ENCODE measurements around the gene SNX8. TPM values are rescaled to one million over a fixed set of nuclear protein-coding genes. Genes with fewer than 3 reads are reported as not detected.

The SNX8 gene
- total and polyA plus RNA-seq, 2 of the 13 experiments (the other 11 are each of a cell fraction or from before 2014, with no cell fraction given) = 20.6 to 45.2 TPM

DNA sequence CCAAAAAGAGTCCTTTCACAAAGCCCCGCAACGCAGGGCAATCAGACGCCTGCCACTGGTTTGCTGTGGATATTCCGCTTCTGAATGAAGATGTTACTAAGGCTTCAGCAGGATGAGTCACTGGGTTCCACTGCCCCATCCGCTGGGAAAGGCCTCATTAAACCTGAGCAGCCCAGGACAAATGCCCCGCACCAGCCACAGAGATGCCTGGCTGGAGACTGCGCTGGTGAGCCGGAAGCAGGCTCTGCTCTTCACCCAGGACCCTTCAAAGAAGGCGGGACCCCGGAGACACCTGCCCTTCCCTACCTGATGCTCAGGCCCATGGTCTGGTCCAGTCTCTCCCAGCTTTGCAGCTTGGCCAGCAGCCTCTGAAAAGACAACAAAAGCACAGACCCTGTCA lies 101.3 kb downstream of the SNX8 start:
- Histone ChIP-seq H3K4me3 (replicated peaks in 1 of 3; ENCODE audit: insufficient read depth in 1 of 3, low read depth in 2 of 3, low read length in 3 of 3) (no peak overlapping the region), H2AFZ (ENCODE audit: low read length) (no peak overlapping the region), H3K9me3 (ENCODE audit: low read length) (no peaks in the 10 kb centered on the region), H3K4me1 (ENCODE audit: insufficient read depth, low read length) (no peaks in the 10 kb centered on the region), H3K27me3 (ENCODE audit: control insufficient read depth in 1 of 2, insufficient read depth in 2 of 2, low read length in 2 of 2) (no peaks in the 10 kb centered on the region), H4K20me1 (ENCODE audit: insufficient read depth, low read length) (no peaks in the 10 kb centered on the region), H3K9ac (ENCODE audit: insufficient read depth, low read depth, low read length) (no peak overlapping the region), H3K27ac (ENCODE audit: extremely low read length, insufficient read depth, low read length) (no peak overlapping the region), H3K36me3 (replicated peaks in 1 of 2; ENCODE audit: control insufficient read depth in 1 of 2, insufficient read depth in 2 of 2, low read length in 2 of 2) (peaks cover 34 to 91% of the 10 kb centered on the region in 2 experiments; a peak in 4 of 5 replicates), H3K79me2 (ENCODE audit: insufficient read depth, low read length) (no peaks in the 10 kb centered on the region), H3K4me2 (ENCODE audit: low read depth, low read length) (no peak overlapping the region)
- BruUV-seq (replicated peaks) = no TSS peak
- in situ Hi-C loops (cut with HindIII; ENCODE audit: extremely low pct_ligation_motif_present, low pct_unique_long_range_greater_than_20kb) = loop anchor here (10.0 to 25.0 kb wide), 2 partner anchors 418 to 626 kb away; no protein-coding TSS in a partner anchor
- FAIRE-seq = no peak
- TF ChIP-seq ZNF446 (CRISPR knock-in tag; IDR thresholded peaks at IDR 0.05) = no peak
- TF ChIP-seq BCL6 (CRISPR knock-in tag; IDR thresholded peaks at IDR 0.05) = no peak
- TF ChIP-seq, protein P1, sequence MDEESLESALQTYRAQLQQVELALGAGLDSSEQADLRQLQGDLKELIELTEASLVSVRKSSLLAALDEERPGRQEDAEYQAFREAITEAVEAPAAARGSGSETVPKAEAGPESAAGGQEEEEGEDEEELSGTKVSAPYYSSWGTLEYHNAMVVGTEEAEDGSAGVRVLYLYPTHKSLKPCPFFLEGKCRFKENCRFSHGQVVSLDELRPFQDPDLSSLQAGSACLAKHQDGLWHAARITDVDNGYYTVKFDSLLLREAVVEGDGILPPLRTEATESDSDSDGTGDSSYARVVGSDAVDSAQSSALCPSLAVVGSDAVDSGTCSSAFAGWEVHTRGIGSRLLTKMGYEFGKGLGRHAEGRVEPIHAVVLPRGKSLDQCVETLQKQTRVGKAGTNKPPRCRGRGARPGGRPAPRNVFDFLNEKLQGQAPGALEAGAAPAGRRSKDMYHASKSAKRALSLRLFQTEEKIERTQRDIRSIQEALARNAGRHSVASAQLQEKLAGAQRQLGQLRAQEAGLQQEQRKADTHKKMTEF (CRISPR knock-in tag; IDR thresholded peaks at IDR 0.05) = no peak
- TF ChIP-seq, protein P2, sequence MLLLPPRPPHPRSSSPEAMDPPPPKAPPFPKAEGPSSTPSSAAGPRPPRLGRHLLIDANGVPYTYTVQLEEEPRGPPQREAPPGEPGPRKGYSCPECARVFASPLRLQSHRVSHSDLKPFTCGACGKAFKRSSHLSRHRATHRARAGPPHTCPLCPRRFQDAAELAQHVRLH (CRISPR knock-in tag; IDR thresholded peaks at IDR 0.05; ENCODE audit: borderline replicate concordance, low read depth) = no peak
- TF ChIP-seq HNRNPH1 (optimal IDR thresholded peaks at IDR 0.05; ENCODE audit: low read depth, low read length) = no peak
- TF ChIP-seq ZNF253 (CRISPR knock-in tag; IDR thresholded peaks at IDR 0.05; ENCODE audit: borderline replicate concordance) = no peak
- no peak for TF ChIP-seq ZNF775 (CRISPR knock-in tag; IDR thresholded peaks at IDR 0.05; ENCODE audit: borderline replicate concordance)
- over 99% methylated on average over 8 of the region's 10 CpGs for WGBS (ENCODE audit: low lambda C conversion rate)
- CTCF ChIA-PET (ENCODE audit: low intra/inter-chr PET ratio, low total read pairs) = no interaction called here
- intact Hi-C loops (cut with micrococcal nuclease; ENCODE audit: unreplicated experiment) = no loop called here
- no peak for DNase-seq (ENCODE audit: low spot score)
- no peak for ATAC-seq
- POLR2A ChIA-PET = no interaction called here

DNA sequence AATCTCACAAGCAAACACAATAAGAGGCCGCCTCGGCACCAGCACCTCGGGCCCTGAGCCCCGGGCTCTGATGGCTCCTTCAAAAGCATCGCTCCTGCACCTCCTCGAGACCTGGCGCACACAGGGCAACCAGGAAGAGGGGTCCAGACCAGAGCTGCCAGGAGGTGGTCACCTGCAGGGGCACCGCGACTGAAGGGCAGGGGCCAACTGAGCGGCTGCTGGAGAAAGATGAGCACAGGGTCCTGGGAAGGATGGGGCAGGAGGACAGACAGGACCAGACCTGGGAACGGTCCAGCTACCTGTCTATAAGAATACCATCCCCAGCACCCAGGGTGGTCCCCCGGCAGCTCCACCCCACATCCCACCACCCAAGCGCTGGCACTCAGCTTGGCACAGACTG lies 102.3 kb downstream of the SNX8 start:
- Histone ChIP-seq H3K9me3 (ENCODE audit: low read length) (no peaks in the 10 kb centered on the region), H3K4me2 (ENCODE audit: low read depth, low read length) (no peak overlapping the region), H2AFZ (ENCODE audit: low read length) (no peak overlapping the region), H3K27me3 (ENCODE audit: control insufficient read depth in 1 of 2, insufficient read depth in 2 of 2, low read length in 2 of 2) (no peaks in the 10 kb centered on the region), H3K27ac (ENCODE audit: extremely low read length, insufficient read depth, low read length) (no peak overlapping the region), H3K36me3 (replicated peaks in 1 of 2; ENCODE audit: control insufficient read depth in 1 of 2, insufficient read depth in 2 of 2, low read length in 2 of 2) (peaks cover 31 to 91% of the 10 kb centered on the region in 2 experiments; a peak in 4 of 5 replicates), H3K4me1 (ENCODE audit: insufficient read depth, low read length) (no peaks in the 10 kb centered on the region), H3K9ac (ENCODE audit: insufficient read depth, low read depth, low read length) (no peak overlapping the region), H3K79me2 (ENCODE audit: insufficient read depth, low read length) (no peaks in the 10 kb centered on the region), H3K4me3 (replicated peaks in 1 of 3; ENCODE audit: insufficient read depth in 1 of 3, low read depth in 2 of 3, low read length in 3 of 3) (no peak overlapping the region), H4K20me1 (ENCODE audit: insufficient read depth, low read length) (no peaks in the 10 kb centered on the region)
- intact Hi-C loops (cut with micrococcal nuclease; ENCODE audit: unreplicated experiment) = no loop called here
- ATAC-seq = no peak
- 100% methylated on average over 6 of the region's 13 CpGs for WGBS (ENCODE audit: low lambda C conversion rate)
- no TSS peak for BruUV-seq (replicated peaks)
- TF ChIP-seq PLRG1 (conservative IDR thresholded peaks at IDR 0.05) (no peak), KMT2A (CRISPR knock-in tag; IDR thresholded peaks at IDR 0.05) (no peak), SIN3B (IDR thresholded peaks at IDR 0.05; ENCODE audit: low read length) (no peak)
- TF ChIP-seq, protein P3, sequence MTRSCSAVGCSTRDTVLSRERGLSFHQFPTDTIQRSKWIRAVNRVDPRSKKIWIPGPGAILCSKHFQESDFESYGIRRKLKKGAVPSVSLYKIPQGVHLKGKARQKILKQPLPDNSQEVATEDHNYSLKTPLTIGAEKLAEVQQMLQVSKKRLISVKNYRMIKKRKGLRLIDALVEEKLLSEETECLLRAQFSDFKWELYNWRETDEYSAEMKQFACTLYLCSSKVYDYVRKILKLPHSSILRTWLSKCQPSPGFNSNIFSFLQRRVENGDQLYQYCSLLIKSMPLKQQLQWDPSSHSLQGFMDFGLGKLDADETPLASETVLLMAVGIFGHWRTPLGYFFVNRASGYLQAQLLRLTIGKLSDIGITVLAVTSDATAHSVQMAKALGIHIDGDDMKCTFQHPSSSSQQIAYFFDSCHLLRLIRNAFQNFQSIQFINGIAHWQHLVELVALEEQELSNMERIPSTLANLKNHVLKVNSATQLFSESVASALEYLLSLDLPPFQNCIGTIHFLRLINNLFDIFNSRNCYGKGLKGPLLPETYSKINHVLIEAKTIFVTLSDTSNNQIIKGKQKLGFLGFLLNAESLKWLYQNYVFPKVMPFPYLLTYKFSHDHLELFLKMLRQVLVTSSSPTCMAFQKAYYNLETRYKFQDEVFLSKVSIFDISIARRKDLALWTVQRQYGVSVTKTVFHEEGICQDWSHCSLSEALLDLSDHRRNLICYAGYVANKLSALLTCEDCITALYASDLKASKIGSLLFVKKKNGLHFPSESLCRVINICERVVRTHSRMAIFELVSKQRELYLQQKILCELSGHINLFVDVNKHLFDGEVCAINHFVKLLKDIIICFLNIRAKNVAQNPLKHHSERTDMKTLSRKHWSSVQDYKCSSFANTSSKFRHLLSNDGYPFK (CRISPR knock-in tag; IDR thresholded peaks at IDR 0.05; ENCODE audit: borderline replicate concordance) = no peak
- TF ChIP-seq, protein P4, sequence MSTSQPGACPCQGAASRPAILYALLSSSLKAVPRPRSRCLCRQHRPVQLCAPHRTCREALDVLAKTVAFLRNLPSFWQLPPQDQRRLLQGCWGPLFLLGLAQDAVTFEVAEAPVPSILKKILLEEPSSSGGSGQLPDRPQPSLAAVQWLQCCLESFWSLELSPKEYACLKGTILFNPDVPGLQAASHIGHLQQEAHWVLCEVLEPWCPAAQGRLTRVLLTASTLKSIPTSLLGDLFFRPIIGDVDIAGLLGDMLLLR (CRISPR knock-in tag; IDR thresholded peaks at IDR 0.05) = no peak
- no peak for FAIRE-seq
- DNase-seq (ENCODE audit: low spot score) = no peak
- POLR2A ChIA-PET = no interaction called here
- in situ Hi-C loops (cut with HindIII; ENCODE audit: extremely low pct_ligation_motif_present, low pct_unique_long_range_greater_than_20kb) = loop anchor here (10.0 to 25.0 kb wide), 2 partner anchors 417 to 625 kb away; no protein-coding TSS in a partner anchor
- CTCF ChIA-PET (ENCODE audit: low intra/inter-chr PET ratio, low total read pairs) = no interaction called here

All from HepG2 (cell line).